GM13977 (cell line): Measurements from ENCODE around the gene GYS1.

Experiments used
- DNase-seq: peaks from one replicate; pipeline ENCODE4 v3.0.0; 2012; ENCODE audit warnings: low spot score
- CTCF ChIP-seq: IDR thresholded peaks from 2 replicates; pipeline ENCODE4 v1.5.1; 2012; ENCODE audit warnings: mild to moderate bottlenecking, control low read depth; ENCODE audit not compliant: insufficient read depth; ENCODE audit errors: extremely low read depth, missing control alignments
- in situ Hi-C: fragments of 300-500 bp; cut with MboI; formaldehyde crosslinking; loops from one replicate; pipeline ENCODE4 v1.12.0; 2022; ENCODE audit warnings: low sequenced_read_pairs, low pct_unique_long_range_greater_than_20kb, mixed read lengths, inconsistent platforms; ENCODE audit not compliant: unreplicated experiment

Gene GYS1

GRCh38 chr19:48950830-48951519, 42.1 kb downstream of the GYS1 start:
- in situ Hi-C loops = loop anchor here (25.0 kb wide), 2 partner anchors 89 to 314 kb away; partner anchors contain the start of genes CA11, DBP, PLEKHA4 and PPP1R15A
- no peak for TF ChIP-seq CTCF
- DNase-seq = no peak

GRCh38 chr19:48950159-48950558, 43.0 kb downstream of the GYS1 start:
- no peak for TF ChIP-seq CTCF
- no peak for DNase-seq
- in situ Hi-C loops = loop anchor here (25.0 kb wide), 2 partner anchors 88 to 313 kb away; partner anchors contain the start of genes CA11, DBP, PLEKHA4 and PPP1R15A

GRCh38 chr19:48947258-48947542, 45.9 kb downstream of the GYS1 start:
- no peak for DNase-seq
- TF ChIP-seq CTCF = no peak
- in situ Hi-C loops = no loop called here

GRCh38 chr19:48946463-48947257, 46.4 kb downstream of the GYS1 start:
- no peak for DNase-seq
- in situ Hi-C loops = no loop called here
- no peak for TF ChIP-seq CTCF

GRCh38 chr19:48945817-48946216, 47.3 kb downstream of the GYS1 start:
- no peak for TF ChIP-seq CTCF
- DNase-seq = no peak
- in situ Hi-C loops = no loop called here

- TF ChIP-seq CTCF = no peak
- in situ Hi-C loops = no loop called here
- no peak for DNase-seq
Measured at GRCh38 chr19:48945415-48945814, 47.7 kb downstream of the GYS1 start.
